NCI-H526 treated with DMSO at 0.1 percent for 48 hours (cell line): ENCODE measurements around the gene KCNA2.

ENCODE experiments used
- DNase-seq: peaks from one replicate; lab custom pipeline; 2025; lab: John Stamatoyannopoulos, UW

Gene KCNA2

GRCh38 chr1:110602466-110602865 is 3.7 kb downstream of the KCNA2 start:
- no peak for DNase-seq

GRCh38 chr1:110601332-110601731 is 4.8 kb downstream of the KCNA2 start:
- no peak for DNase-seq

- no peak for DNase-seq
Observed at GRCh38 chr1:110600716-110601115, 5.4 kb downstream of the KCNA2 start.

GRCh38 chr1:110597966-110598365 is 8.2 kb downstream of the KCNA2 start:
- DNase-seq: no peak

GRCh38 chr1:110596312-110596711 is 9.8 kb downstream of the KCNA2 start:
- no peak for DNase-seq

GRCh38 chr1:110595353-110595710 is 10.8 kb downstream of the KCNA2 start:
- no peak for DNase-seq

GRCh38 chr1:110594456-110595352 is 11.5 kb downstream of the KCNA2 start:
- peak; percentile 51 for DNase-seq

- DNase-seq: no peak
Observed at GRCh38 chr1:110593902-110594301, 12.3 kb downstream of the KCNA2 start.

- DNase-seq: no peak
Observed at GRCh38 chr1:110591956-110592355, 14.2 kb downstream of the KCNA2 start.

- no peak for DNase-seq
Observed at GRCh38 chr1:110588991-110589390, 17.2 kb downstream of the KCNA2 start.

- DNase-seq: no peak
Observed at GRCh38 chr1:110588486-110588885, 17.7 kb downstream of the KCNA2 start.

GRCh38 chr1:110587906-110588305 is 18.3 kb downstream of the KCNA2 start:
- DNase-seq: no peak

- no peak for DNase-seq
Observed at GRCh38 chr1:110585481-110585880, 20.7 kb downstream of the KCNA2 start.

- DNase-seq: no peak
Observed at GRCh38 chr1:110584045-110584444, 22.1 kb downstream of the KCNA2 start.

GRCh38 chr1:110583505-110583904 is 22.7 kb downstream of the KCNA2 start:
- no peak for DNase-seq

GRCh38 chr1:110582378-110582777 is 23.8 kb downstream of the KCNA2 start:
- DNase-seq: peak; percentile 85

- no peak for DNase-seq
Observed at GRCh38 chr1:110581682-110582145, 24.4 kb downstream of the KCNA2 start.

GRCh38 chr1:110580244-110580643 is 25.9 kb downstream of the KCNA2 start:
- DNase-seq: no peak

- no peak for DNase-seq
Observed at GRCh38 chr1:110579460-110579859, 26.7 kb downstream of the KCNA2 start.

GRCh38 chr1:110576441-110576840 is 29.7 kb downstream of the KCNA2 start:
- no peak for DNase-seq

- no peak for DNase-seq
Observed at GRCh38 chr1:110573314-110573713, 32.8 kb downstream of the KCNA2 start.

- no peak for DNase-seq
Observed at GRCh38 chr1:110572751-110573150, 33.4 kb downstream of the KCNA2 start.

GRCh38 chr1:110570901-110571300 is 35.3 kb downstream of the KCNA2 start:
- DNase-seq: no peak

- DNase-seq: no peak
Observed at GRCh38 chr1:110570307-110570706, 35.9 kb downstream of the KCNA2 start.
